Fibroblast of skin of right quadriceps (primary cell): ENCODE data around the gene PCLO.
"Not testable (repeated sequence)": the region's sequence is repeated elsewhere in the genome, so short reads cannot be mapped to it uniquely, and the experiment has no call there.

Source experiments
- DNase-seq: peaks from one replicate; pipeline ENCODE4 v3.0.0-alpha.2; 2013

PCLO gene

DNA sequence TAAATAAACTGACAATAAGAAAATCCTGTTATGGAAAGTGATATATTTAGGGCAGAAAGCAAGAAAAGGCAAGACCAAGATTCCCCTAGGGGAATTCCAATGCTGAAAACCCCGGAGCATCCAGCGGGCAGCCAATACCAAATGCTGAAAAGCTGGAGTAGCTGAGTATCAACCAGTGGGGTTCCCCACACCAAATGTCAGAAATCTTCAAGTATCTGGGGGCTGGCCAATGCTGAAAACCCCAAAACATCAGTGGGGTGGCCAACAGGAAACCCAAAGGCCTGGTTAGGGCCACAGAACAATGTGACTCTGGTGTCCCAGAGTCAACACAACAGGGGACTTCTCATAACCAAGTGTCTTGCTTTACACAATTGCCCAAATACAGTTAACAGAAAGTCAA lies 447.3 kb downstream of the PCLO start:
- no peak for DNase-seq

DNA sequence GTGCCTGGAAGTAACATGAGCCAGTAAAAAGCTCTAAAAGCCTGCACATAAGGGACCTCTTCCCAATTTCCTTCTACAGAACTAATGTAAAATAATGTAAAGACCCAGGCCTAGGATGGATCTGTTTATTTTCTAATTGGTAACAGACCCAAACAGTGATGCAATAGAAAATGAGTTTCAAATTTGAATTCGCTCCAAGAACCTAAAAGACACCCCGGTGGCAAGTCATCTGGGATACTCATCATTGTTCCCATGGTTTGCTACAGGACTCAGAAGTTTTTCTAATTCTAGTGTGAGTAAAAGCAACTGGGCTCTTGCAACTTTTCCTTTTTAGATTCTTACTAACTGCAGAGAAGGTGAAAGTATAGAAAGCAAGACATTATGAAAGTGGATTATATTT lies 447.8 kb downstream of the PCLO start:
- peak; percentile 70 for DNase-seq

GRCh38 chr7:82713506-82713905 lies 449.2 kb downstream of the PCLO start:
- DNase-seq, result no peak

DNA sequence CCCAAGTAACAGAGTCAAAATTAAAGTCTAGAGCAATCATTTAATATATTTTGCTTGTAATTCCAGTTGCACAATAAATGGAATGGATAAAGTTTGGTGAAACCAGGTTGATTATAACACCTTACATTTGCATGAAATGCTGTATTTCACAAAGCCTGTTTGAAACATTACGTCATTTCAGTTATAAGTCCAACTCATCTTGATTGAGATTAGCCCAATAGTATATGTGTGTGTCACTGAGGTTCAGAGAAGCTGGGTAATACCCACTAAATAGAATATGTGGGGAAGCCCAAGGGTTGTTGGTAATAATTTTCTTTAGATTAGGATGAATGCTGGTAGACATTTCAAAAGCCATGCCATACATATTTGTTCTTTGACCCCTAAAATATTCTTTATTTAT lies 456.3 kb downstream of the PCLO start:
- not testable (repeated sequence) for DNase-seq

DNA sequence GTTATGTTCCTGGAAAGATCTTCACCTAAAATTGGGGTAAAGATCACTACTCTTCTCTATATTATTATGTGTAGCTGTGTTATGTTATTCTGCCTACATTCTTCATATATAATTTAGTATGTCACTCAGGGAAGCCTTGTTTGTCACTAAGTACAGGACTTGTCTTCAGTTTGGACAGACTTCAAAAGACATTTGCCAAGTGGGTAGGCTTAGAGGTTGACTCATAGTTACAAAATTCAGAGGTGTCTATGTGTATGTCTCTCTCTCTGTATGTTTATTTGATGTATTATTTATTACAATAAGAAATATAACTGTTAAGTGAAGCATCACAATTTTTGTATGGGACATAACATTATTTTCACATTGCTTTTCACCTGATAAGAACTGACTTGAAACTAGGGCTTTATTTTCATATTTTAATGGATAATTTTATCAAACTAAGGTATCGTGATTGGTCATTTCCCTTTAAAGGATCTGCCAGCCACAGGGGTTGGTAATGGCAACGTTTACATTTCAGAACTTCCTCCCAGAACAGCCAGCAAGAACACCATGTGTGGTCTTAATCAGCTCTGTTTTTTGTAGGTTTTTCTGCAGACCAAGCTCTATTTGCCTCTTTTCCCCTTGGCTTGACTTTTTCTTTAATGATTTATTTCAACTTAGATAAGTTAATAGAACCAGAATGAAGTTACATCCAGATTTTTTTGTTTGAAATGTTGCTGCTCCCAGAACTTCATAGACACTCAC lies 457.0 kb downstream of the PCLO start:
- DNase-seq, result no peak

DNA sequence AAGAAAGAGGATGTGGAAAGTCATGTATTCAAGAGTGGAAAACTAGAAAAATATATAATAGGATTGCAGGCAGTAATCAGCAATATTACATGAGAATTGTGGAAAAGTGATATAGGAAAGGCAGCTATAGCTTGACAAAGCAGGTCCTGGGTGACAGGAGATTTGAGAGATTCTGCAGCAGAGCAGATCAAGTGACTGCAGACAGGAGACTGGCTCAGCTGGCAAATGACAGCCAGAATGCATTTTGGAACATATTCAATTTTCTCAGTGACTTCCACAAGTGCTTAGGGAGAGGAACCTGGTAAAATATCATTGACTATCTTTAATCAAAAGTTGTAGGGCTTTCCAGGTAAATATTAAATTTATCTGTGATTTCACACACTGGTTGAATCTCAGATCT lies 458.6 kb downstream of the PCLO start:
- no peak for DNase-seq
